Activated CD4-positive, alpha-beta T cell treated with anti-CD3 and anti-CD28 coated beads, Interleukin-2, amount 10 ng/mL, durations not matched to agents 7 days and 5 days (primary cell): Measurements from ENCODE around the gene TTLL7. TPM values are rescaled to one million over a fixed set of nuclear protein-coding genes. Genes with fewer than 3 reads are reported as not detected.
A peak's percentile ranks its signal among the peaks of the same experiment; 100 is the strongest.

Experiments
- CTCF ChIA-PET: fragments of 350-600 bp; sonication (Branson Sonifier 250); formaldehyde crosslinking; loops from one replicate; lab custom pipeline; 2021; ENCODE audit warnings: antibody characterized with exemption; lab: Charles Lee
- POLR2A ChIA-PET: fragments of 350-600 bp; sonication (Branson Sonifier 250); formaldehyde crosslinking; loops from one replicate; lab custom pipeline; 2021; ENCODE audit warnings: antibody characterized with exemption; lab: Charles Lee
- DNase-seq: peaks from one replicate; pipeline ENCODE4 v3.0.0-alpha.2; 2020
- H3K27ac Mint-ChIP-seq: one replicate; pipeline ENCODE4 v1.8.0; 2021; ENCODE audit warnings: mild to moderate bottlenecking, moderate library complexity, mixed read lengths
- H3K27me3 Mint-ChIP-seq: one replicate; pipeline ENCODE4 v1.8.0; 2021; ENCODE audit warnings: mixed read lengths
- H3K36me3 Mint-ChIP-seq: one replicate; pipeline ENCODE4 v1.8.0; 2021; ENCODE audit warnings: low read depth, mixed read lengths
- H3K4me1 Mint-ChIP-seq: one replicate; pipeline ENCODE4 v1.8.0; 2021; ENCODE audit warnings: mixed read lengths
- H3K4me3 Mint-ChIP-seq: one replicate; pipeline ENCODE4 v1.8.0; 2021; ENCODE audit warnings: mild to moderate bottlenecking, moderate library complexity, mixed read lengths
- H3K9me3 Mint-ChIP-seq: one replicate; pipeline ENCODE4 v1.8.0; 2021; ENCODE audit warnings: mixed read lengths
- total RNA-seq, 2 experiments: library from RNA; stranded (reverse); gene quantifications; one replicate each; pipeline ENCODE4 v1.2.3, GENCODE V29; 2021

The TTLL7 gene
- total RNA-seq, 2 experiments from 2014 or later, result 4.1 to 4.2 TPM

- H3K36me3 Mint-ChIP-seq, result no peaks in the 10 kb centered on the region
- H3K27ac Mint-ChIP-seq, result no peak overlapping the region
- peaks cover 3% of the 10 kb centered on the region for H3K9me3 Mint-ChIP-seq
- H3K4me1 Mint-ChIP-seq, result no peaks in the 10 kb centered on the region
- no peak overlapping the region for H3K4me3 Mint-ChIP-seq
- CTCF ChIA-PET, result no interaction called here
- POLR2A ChIA-PET, result no interaction called here
- no peak for DNase-seq
- peaks cover 11% of the 10 kb centered on the region for H3K27me3 Mint-ChIP-seq
These were observed 9.7 kb upstream of the TTLL7 start for GRCh38 chr1:84008631-84009030.

- peaks cover 3% of the 10 kb centered on the region for H3K9me3 Mint-ChIP-seq
- ChIA-PET POLR2A (no interaction called here), CTCF (no interaction called here)
- no peak overlapping the region for H3K27ac Mint-ChIP-seq
- H3K36me3 Mint-ChIP-seq, result no peaks in the 10 kb centered on the region
- peaks cover 20% of the 10 kb centered on the region for H3K27me3 Mint-ChIP-seq
- no peak overlapping the region for H3K4me3 Mint-ChIP-seq
- H3K4me1 Mint-ChIP-seq, result no peaks in the 10 kb centered on the region
- no peak for DNase-seq
These were observed 7.7 kb upstream of the TTLL7 start for GRCh38 chr1:84006591-84006990.

GRCh38 chr1:84001501-84001900, 2.6 kb upstream of the TTLL7 start:
- no peaks in the 10 kb centered on the region for H3K9me3 Mint-ChIP-seq
- DNase-seq, result no peak
- H3K4me1 Mint-ChIP-seq, result peaks cover 16% of the 10 kb centered on the region
- no peak overlapping the region for H3K4me3 Mint-ChIP-seq
- H3K27me3 Mint-ChIP-seq, result peaks cover 58% of the 10 kb centered on the region
- H3K36me3 Mint-ChIP-seq, result no peaks in the 10 kb centered on the region
- ChIA-PET POLR2A (interaction anchor here (0.6 kb wide), 1 partner anchor 781 kb away, joined by 3 read pairs; no protein-coding TSS in a partner anchor), CTCF (no interaction called here)
- no peak overlapping the region for H3K27ac Mint-ChIP-seq

- ChIA-PET POLR2A (no interaction called here), CTCF (no interaction called here)
- Mint-ChIP-seq H3K27ac (no peak overlapping the region), H3K9me3 (no peaks in the 10 kb centered on the region), H3K4me3 (no peak overlapping the region), H3K4me1 (peaks cover 16% of the 10 kb centered on the region), H3K27me3 (peaks cover 62% of the 10 kb centered on the region), H3K36me3 (no peaks in the 10 kb centered on the region)
- DNase-seq, result no peak
These were observed 2.1 kb upstream of the TTLL7 start for GRCh38 chr1:84000954-84001495.

GRCh38 chr1:84000196-84000885, 1.4 kb upstream of the TTLL7 start:
- Mint-ChIP-seq H3K27me3 (peaks cover 67% of the 10 kb centered on the region), H3K36me3 (no peaks in the 10 kb centered on the region), H3K27ac (no peak overlapping the region)

GRCh38 chr1:83999316-83999819, 436 bp upstream of the TTLL7 start:
- H3K27ac Mint-ChIP-seq, result peak overlapping the region; percentile 82
- H3K27me3 Mint-ChIP-seq, result peaks cover 71% of the 10 kb centered on the region
- peak; percentile 55 for DNase-seq
- H3K4me1 Mint-ChIP-seq, result peaks cover 16% of the 10 kb centered on the region
- POLR2A ChIA-PET, result interaction anchor here (0.6 to 0.7 kb wide), 2 partner anchors 147 to 1667 kb away, joined by 3 to 4 read pairs; no protein-coding TSS in a partner anchor
- H3K9me3 Mint-ChIP-seq, result no peaks in the 10 kb centered on the region
- CTCF ChIA-PET, result interaction anchor here (0.7 to 1.0 kb wide), 2 partner anchors 13 to 43 kb away, joined by 3 read pairs; no protein-coding TSS in a partner anchor
- H3K36me3 Mint-ChIP-seq, result no peaks in the 10 kb centered on the region
- H3K4me3 Mint-ChIP-seq, result peak overlapping the region; percentile 79

More at GRCh38 chr1:84000196-84000885, 1.4 kb upstream of the TTLL7 start:
- Mint-ChIP-seq H3K9me3 (no peaks in the 10 kb centered on the region), H3K4me3 (peak overlapping the region; percentile 23), H3K4me1 (peaks cover 16% of the 10 kb centered on the region)
- no peak for DNase-seq
- CTCF ChIA-PET, result no interaction called here
- POLR2A ChIA-PET, result no interaction called here

- ChIA-PET POLR2A (no interaction called here), CTCF (no interaction called here)
- Mint-ChIP-seq H3K9me3 (no peaks in the 10 kb centered on the region), H3K4me3 (peak overlapping the region; percentile 80), H3K27me3 (peaks cover 75% of the 10 kb centered on the region), H3K36me3 (no peaks in the 10 kb centered on the region), H3K4me1 (peaks cover 16% of the 10 kb centered on the region), H3K27ac (no peak overlapping the region)
- DNase-seq, result no peak
These were observed 781 bp downstream of the TTLL7 start for GRCh38 chr1:83998205-83998497.

GRCh38 chr1:83997631-83998030, 1.3 kb downstream of the TTLL7 start:
- ChIA-PET CTCF (no interaction called here), POLR2A (no interaction called here)

GRCh38 chr1:83996621-83997020, 2.3 kb downstream of the TTLL7 start:
- no peak overlapping the region for H3K4me3 Mint-ChIP-seq
- ChIA-PET POLR2A (no interaction called here), CTCF (no interaction called here)
- peaks cover 16% of the 10 kb centered on the region for H3K4me1 Mint-ChIP-seq
- DNase-seq, result no peak
- peaks cover 73% of the 10 kb centered on the region for H3K27me3 Mint-ChIP-seq
- H3K9me3 Mint-ChIP-seq, result no peaks in the 10 kb centered on the region
- no peaks in the 10 kb centered on the region for H3K36me3 Mint-ChIP-seq
- no peak overlapping the region for H3K27ac Mint-ChIP-seq

More at GRCh38 chr1:83997631-83998030, 1.3 kb downstream of the TTLL7 start:
- no peak overlapping the region for H3K27ac Mint-ChIP-seq
- peaks cover 78% of the 10 kb centered on the region for H3K27me3 Mint-ChIP-seq
- no peaks in the 10 kb centered on the region for H3K36me3 Mint-ChIP-seq
- no peak overlapping the region for H3K4me3 Mint-ChIP-seq
- peaks cover 16% of the 10 kb centered on the region for H3K4me1 Mint-ChIP-seq
- DNase-seq, result no peak
- no peaks in the 10 kb centered on the region for H3K9me3 Mint-ChIP-seq

GRCh38 chr1:83996191-83996590, 2.7 kb downstream of the TTLL7 start:
- no peaks in the 10 kb centered on the region for H3K9me3 Mint-ChIP-seq
- peaks cover 16% of the 10 kb centered on the region for H3K4me1 Mint-ChIP-seq
- H3K4me3 Mint-ChIP-seq, result no peak overlapping the region
- CTCF ChIA-PET, result interaction anchor here (0.6 kb wide), 1 partner anchor 269 kb away, joined by 3 read pairs; no protein-coding TSS in a partner anchor
- POLR2A ChIA-PET, result no interaction called here
- H3K27ac Mint-ChIP-seq, result no peak overlapping the region
- H3K36me3 Mint-ChIP-seq, result no peaks in the 10 kb centered on the region
- H3K27me3 Mint-ChIP-seq, result peaks cover 69% of the 10 kb centered on the region
- no peak for DNase-seq

GRCh38 chr1:83995649-83996048, 3.3 kb downstream of the TTLL7 start:
- DNase-seq, result no peak
- H3K4me1 Mint-ChIP-seq, result peaks cover 16% of the 10 kb centered on the region
- H3K4me3 Mint-ChIP-seq, result no peak overlapping the region
- H3K27me3 Mint-ChIP-seq, result peaks cover 69% of the 10 kb centered on the region
- H3K9me3 Mint-ChIP-seq, result no peaks in the 10 kb centered on the region
- H3K27ac Mint-ChIP-seq, result no peak overlapping the region
- ChIA-PET CTCF (interaction anchor here (0.6 kb wide), 1 partner anchor 270 kb away, joined by 3 read pairs; no protein-coding TSS in a partner anchor), POLR2A (no interaction called here)
- H3K36me3 Mint-ChIP-seq, result no peaks in the 10 kb centered on the region

GRCh38 chr1:83994111-83994510, 4.8 kb downstream of the TTLL7 start:
- Mint-ChIP-seq H3K36me3 (no peaks in the 10 kb centered on the region), H3K4me1 (peaks cover 4% of the 10 kb centered on the region), H3K27ac (no peak overlapping the region), H3K4me3 (no peak overlapping the region), H3K27me3 (peaks cover 56% of the 10 kb centered on the region), H3K9me3 (no peaks in the 10 kb centered on the region)
- CTCF ChIA-PET, result no interaction called here
- no peak for DNase-seq
- POLR2A ChIA-PET, result no interaction called here

- no peak for DNase-seq
- Mint-ChIP-seq H3K4me1 (no peaks in the 10 kb centered on the region), H3K27ac (no peak overlapping the region), H3K9me3 (peaks cover 3% of the 10 kb centered on the region), H3K27me3 (peaks cover 32% of the 10 kb centered on the region), H3K4me3 (no peak overlapping the region), H3K36me3 (no peaks in the 10 kb centered on the region)
- CTCF ChIA-PET, result no interaction called here
- POLR2A ChIA-PET, result no interaction called here
These were observed 8.2 kb downstream of the TTLL7 start for GRCh38 chr1:83990734-83991133.
